HG02642 (cell line): Measurements from ENCODE around the gene TMEM35A.
"Not testable (repeated sequence)": the region's sequence is repeated elsewhere in the genome, so short reads cannot be mapped to it uniquely, and the experiment has no call there.

ENCODE experiments used
- ATAC-seq: cut with Tn5 transposase; IDR thresholded peaks from one replicate; pipeline ENCODE4 v1.9.1; 2021; ENCODE audit warnings: mild to moderate bottlenecking; ENCODE audit not compliant: unreplicated experiment, poor library complexity

The TMEM35A gene

GRCh38 chrX:101078716-101079598 is at the start of gene TMEM35A:
TMEM35A (plus strand) TSS chrX:101078879; CDS start chrX:101079003, 124 bp downstream.
- ATAC-seq, result no peak

- ATAC-seq, result no peak
These were observed 49.0 kb upstream of the TMEM35A start for GRCh38 chrX:101029665-101030064.

GRCh38 chrX:101037231-101037630 is 41.4 kb upstream of the TMEM35A start:
- ATAC-seq, result no peak

GRCh38 chrX:101040197-101040596 is 38.5 kb upstream of the TMEM35A start:
- ATAC-seq, result no peak

- peak; percentile 12 for ATAC-seq
These were observed 27.5 kb upstream of the TMEM35A start for GRCh38 chrX:101051153-101051548.

GRCh38 chrX:101051549-101052302 is 27.0 kb upstream of the TMEM35A start, which contains the start of gene TRMT2B:
TRMT2B (minus strand) TSS chrX:101052111; CDS start chrX:101042289, 9,822 bp downstream.
- peak; percentile 97 for ATAC-seq

GRCh38 chrX:101056551-101056950 is 22.1 kb upstream of the TMEM35A start:
- ATAC-seq, result not testable (repeated sequence)

GRCh38 chrX:101057093-101057714 is 21.5 kb upstream of the TMEM35A start:
- peak; percentile 85 for ATAC-seq

GRCh38 chrX:101062176-101062575 is 16.5 kb upstream of the TMEM35A start:
- ATAC-seq, result no peak

GRCh38 chrX:101071582-101071981 is 7.1 kb upstream of the TMEM35A start:
- ATAC-seq, result no peak

GRCh38 chrX:101079736-101080270 is 1.1 kb downstream of the TMEM35A start:
- no peak for ATAC-seq

- no peak for ATAC-seq
These were observed 1.8 kb downstream of the TMEM35A start for GRCh38 chrX:101080326-101081124.

- ATAC-seq, result no peak
These were observed 2.6 kb downstream of the TMEM35A start for GRCh38 chrX:101081231-101081630.

- no peak for ATAC-seq
These were observed 13.1 kb downstream of the TMEM35A start for GRCh38 chrX:101091817-101092216.

GRCh38 chrX:101097546-101098453 is 19.1 kb downstream of the TMEM35A start, which contains the start of gene CENPI:
CENPI (plus strand) TSS chrX:101098204; CDS start chrX:101101071, 2,867 bp downstream.
- peak; percentile 100 for ATAC-seq

- no peak for ATAC-seq
These were observed 29.6 kb downstream of the TMEM35A start for GRCh38 chrX:101108284-101108683.

GRCh38 chrX:101117701-101118100 is 39.0 kb downstream of the TMEM35A start:
- ATAC-seq, result no peak

- ATAC-seq, result no peak
These were observed 57.6 kb downstream of the TMEM35A start for GRCh38 chrX:101136235-101136634.
